Measurements from ENCODE around the gene NPHS1.

DNA sequence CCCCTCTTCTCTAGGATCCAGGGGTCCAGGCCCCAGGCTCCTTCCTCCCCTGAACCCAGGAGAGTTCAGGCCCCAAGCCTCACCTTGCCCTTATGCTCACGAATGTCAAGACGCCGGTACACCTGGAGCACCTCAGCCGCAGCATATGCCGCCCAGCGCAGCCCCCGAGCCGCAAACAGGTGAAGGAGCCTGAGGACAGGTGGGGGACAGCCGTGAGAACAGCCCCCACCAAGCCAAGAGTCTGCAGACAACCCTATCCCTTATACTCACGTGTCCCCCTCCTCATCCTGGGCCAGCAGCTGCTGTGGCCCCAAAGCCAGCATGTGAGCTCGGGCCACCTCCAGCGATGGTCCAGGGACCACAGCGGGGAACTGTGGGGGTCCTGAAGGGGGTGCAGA, 44.3 kb upstream of the NPHS1 start:
- TF ChIP-seq, protein P1, sequence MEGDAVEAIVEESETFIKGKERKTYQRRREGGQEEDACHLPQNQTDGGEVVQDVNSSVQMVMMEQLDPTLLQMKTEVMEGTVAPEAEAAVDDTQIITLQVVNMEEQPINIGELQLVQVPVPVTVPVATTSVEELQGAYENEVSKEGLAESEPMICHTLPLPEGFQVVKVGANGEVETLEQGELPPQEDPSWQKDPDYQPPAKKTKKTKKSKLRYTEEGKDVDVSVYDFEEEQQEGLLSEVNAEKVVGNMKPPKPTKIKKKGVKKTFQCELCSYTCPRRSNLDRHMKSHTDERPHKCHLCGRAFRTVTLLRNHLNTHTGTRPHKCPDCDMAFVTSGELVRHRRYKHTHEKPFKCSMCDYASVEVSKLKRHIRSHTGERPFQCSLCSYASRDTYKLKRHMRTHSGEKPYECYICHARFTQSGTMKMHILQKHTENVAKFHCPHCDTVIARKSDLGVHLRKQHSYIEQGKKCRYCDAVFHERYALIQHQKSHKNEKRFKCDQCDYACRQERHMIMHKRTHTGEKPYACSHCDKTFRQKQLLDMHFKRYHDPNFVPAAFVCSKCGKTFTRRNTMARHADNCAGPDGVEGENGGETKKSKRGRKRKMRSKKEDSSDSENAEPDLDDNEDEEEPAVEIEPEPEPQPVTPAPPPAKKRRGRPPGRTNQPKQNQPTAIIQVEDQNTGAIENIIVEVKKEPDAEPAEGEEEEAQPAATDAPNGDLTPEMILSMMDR (IDR thresholded peaks at IDR 0.05): no peak
- TF ChIP-seq TCF7L2 (IDR thresholded peaks at IDR 0.05; ENCODE audit: low read depth, low read length) (no peak), SIN3A (IDR thresholded peaks at IDR 0.05; ENCODE audit: borderline replicate concordance, insufficient read depth, low read depth, low read length) (no peak), POLR2AphosphoS5 (IDR thresholded peaks at IDR 0.05; ENCODE audit: low read depth, low read length) (no peak)
- TF ChIP-seq, protein P2, sequence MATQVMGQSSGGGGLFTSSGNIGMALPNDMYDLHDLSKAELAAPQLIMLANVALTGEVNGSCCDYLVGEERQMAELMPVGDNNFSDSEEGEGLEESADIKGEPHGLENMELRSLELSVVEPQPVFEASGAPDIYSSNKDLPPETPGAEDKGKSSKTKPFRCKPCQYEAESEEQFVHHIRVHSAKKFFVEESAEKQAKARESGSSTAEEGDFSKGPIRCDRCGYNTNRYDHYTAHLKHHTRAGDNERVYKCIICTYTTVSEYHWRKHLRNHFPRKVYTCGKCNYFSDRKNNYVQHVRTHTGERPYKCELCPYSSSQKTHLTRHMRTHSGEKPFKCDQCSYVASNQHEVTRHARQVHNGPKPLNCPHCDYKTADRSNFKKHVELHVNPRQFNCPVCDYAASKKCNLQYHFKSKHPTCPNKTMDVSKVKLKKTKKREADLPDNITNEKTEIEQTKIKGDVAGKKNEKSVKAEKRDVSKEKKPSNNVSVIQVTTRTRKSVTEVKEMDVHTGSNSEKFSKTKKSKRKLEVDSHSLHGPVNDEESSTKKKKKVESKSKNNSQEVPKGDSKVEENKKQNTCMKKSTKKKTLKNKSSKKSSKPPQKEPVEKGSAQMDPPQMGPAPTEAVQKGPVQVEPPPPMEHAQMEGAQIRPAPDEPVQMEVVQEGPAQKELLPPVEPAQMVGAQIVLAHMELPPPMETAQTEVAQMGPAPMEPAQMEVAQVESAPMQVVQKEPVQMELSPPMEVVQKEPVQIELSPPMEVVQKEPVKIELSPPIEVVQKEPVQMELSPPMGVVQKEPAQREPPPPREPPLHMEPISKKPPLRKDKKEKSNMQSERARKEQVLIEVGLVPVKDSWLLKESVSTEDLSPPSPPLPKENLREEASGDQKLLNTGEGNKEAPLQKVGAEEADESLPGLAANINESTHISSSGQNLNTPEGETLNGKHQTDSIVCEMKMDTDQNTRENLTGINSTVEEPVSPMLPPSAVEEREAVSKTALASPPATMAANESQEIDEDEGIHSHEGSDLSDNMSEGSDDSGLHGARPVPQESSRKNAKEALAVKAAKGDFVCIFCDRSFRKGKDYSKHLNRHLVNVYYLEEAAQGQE (IDR thresholded peaks at IDR 0.05; ENCODE audit: insufficient read depth in 1 of 2, low read depth in 2 of 2, low read length in 1 of 2): no peak
